Measurements from ENCODE around the gene B3GNT5. TPM values are rescaled to one million over a fixed set of nuclear protein-coding genes. Genes with fewer than 3 reads are reported as not detected.

The B3GNT5 gene
- total and polyA plus RNA-seq, 2 donors (not counting 3 experiments of a cell fraction or from before 2014, with no cell fraction given): 4.1 to 25.6 TPM

GRCh38 chr3:183285318-183285717 lies 32.3 kb downstream of the B3GNT5 start:
- Histone ChIP-seq H3K79me2 (ENCODE audit: control insufficient read depth, insufficient read depth, low read length) (no peaks in the 10 kb centered on the region), H3K4me2 (ENCODE audit: insufficient read depth, low read length) (peak overlapping the region; percentile 85), H3K27ac (ENCODE audit: insufficient read depth, low read depth, low read length) (peak overlapping the region; percentile 91), H3K9me3 (replicated peaks; ENCODE audit: control insufficient read depth, insufficient read depth, low read length) (no peaks in the 10 kb centered on the region), H3K9ac (replicated peaks; ENCODE audit: extremely low read depth, insufficient read depth, low read length) (peak overlapping the region; percentile 57), H3K36me3 (ENCODE audit: control insufficient read depth in 2 of 2, extremely low read depth in 1 of 2, insufficient read depth in 2 of 2, low read length in 2 of 2) (no peaks in the 10 kb centered on the region), H3K9me1 (replicated peaks; ENCODE audit: control insufficient read depth, extremely low read depth, insufficient read depth, low read length) (no peaks in the 10 kb centered on the region), H3K4me1 (ENCODE audit: control insufficient read depth, extremely low read depth, insufficient read depth, low read length) (peaks cover 30% of the 10 kb centered on the region), H3K27me3 (ENCODE audit: control insufficient read depth in 2 of 2, insufficient read depth in 2 of 2, low read length in 2 of 2) (no peaks in the 10 kb centered on the region), H4K20me1 (replicated peaks; ENCODE audit: control insufficient read depth, extremely low read depth, insufficient read depth, low read length) (no peaks in the 10 kb centered on the region), H2AFZ (ENCODE audit: low read depth, low read length) (no peak overlapping the region), H3K4me3 (replicated peaks in 1 of 3; ENCODE audit: insufficient read depth in 1 of 3, low read depth in 1 of 3, low read length in 3 of 3) (no peak overlapping the region)
- TF ChIP-seq EZH2 (IDR thresholded peaks at IDR 0.05; ENCODE audit: borderline replicate concordance, low read depth, low read length, severe bottlenecking) (no peak), POLR2AphosphoS5 (IDR thresholded peaks at IDR 0.05; ENCODE audit: insufficient read depth, low read depth, low read length) (no peak), CTCF (IDR thresholded peaks at IDR 0.05; ENCODE audit: extremely low read depth in 1 of 2, insufficient read depth in 1 of 2, low read depth in 1 of 2, low read length in 2 of 2) (no peak), GATA2 (IDR thresholded peaks at IDR 0.05; ENCODE audit: insufficient read depth, insufficient read length, low read depth, low read length) (no peak), POLR2A (IDR thresholded peaks at IDR 0.05; ENCODE audit: low read depth, low read length) (no peak), MYC (IDR thresholded peaks at IDR 0.05; ENCODE audit: low read depth, low read length) (no peak), FOS (IDR thresholded peaks at IDR 0.05; ENCODE audit: borderline replicate concordance, insufficient read depth, low read length) (no peak)
- ChIA-PET CTCF (interaction anchor here (0.9 to 3.2 kb wide), 12 partner anchors 10 to 100 kb away, joined by 3 to 30 read pairs (median 7); partner anchors contain the start of gene B3GNT5), POLR2A (interaction anchor here (0.7 to 1.0 kb wide), 3 partner anchors 97 to 101 kb away, joined by 3 to 4 read pairs (median 3); no protein-coding TSS in a partner anchor)
- intact Hi-C loops (cut with micrococcal nuclease): loop anchor here (1.0 to 2.0 kb wide), 5 partner anchors 10 to 163 kb away; partner anchors contain the start of gene B3GNT5
- dilution Hi-C loops (cut with MboI; ENCODE audit: extremely low pct_ligation_motif_present, low sequenced_read_pairs): no loop called here
- TSS peak; percentile 96 for BruUV-seq (replicated peaks)
- DNase-seq (ENCODE audit: low read depth, low spot score) (no peak), FAIRE-seq (peak; percentile 8)
